Measurements from ENCODE around the gene KCNN4.

The KCNN4 gene

DNA sequence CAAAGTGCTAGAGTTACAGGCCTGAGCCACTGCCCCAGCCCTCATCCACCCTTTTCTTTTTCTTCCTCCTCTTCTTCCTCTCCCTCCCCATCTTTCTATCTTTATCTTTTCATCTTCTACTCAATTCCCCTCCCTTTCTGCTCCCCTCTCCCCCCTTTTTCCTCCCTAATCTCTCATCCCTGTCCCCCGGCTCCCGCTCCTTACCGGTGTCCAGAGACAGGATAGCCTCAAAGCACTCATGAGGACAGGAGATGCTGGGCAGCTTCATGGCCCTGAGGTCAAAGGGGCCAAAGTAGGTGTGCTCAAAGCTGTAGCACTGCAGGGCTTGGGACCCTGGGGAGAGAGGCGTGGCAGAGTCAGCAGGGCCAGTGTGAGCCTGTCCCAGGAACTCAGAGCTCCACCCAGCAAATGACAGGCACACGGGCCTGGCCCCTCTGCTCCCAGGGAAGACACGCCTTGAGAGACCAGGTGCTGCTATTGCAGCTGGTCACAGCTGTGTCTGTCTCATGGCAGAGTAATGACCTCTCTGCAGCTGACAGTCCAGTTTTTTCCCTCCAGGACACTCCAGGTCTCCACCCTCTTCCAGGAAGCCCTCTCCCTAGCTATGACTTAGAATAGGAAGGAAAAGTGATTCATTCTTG, 18.8 kb upstream of the KCNN4 start:
- in situ Hi-C loops (cut with MboI; ENCODE audit: low sequenced_read_pairs) = loop anchor here (25.0 kb wide), 1 partner anchor 337 kb away; the partner anchor contains the start of gene LYPD3

DNA sequence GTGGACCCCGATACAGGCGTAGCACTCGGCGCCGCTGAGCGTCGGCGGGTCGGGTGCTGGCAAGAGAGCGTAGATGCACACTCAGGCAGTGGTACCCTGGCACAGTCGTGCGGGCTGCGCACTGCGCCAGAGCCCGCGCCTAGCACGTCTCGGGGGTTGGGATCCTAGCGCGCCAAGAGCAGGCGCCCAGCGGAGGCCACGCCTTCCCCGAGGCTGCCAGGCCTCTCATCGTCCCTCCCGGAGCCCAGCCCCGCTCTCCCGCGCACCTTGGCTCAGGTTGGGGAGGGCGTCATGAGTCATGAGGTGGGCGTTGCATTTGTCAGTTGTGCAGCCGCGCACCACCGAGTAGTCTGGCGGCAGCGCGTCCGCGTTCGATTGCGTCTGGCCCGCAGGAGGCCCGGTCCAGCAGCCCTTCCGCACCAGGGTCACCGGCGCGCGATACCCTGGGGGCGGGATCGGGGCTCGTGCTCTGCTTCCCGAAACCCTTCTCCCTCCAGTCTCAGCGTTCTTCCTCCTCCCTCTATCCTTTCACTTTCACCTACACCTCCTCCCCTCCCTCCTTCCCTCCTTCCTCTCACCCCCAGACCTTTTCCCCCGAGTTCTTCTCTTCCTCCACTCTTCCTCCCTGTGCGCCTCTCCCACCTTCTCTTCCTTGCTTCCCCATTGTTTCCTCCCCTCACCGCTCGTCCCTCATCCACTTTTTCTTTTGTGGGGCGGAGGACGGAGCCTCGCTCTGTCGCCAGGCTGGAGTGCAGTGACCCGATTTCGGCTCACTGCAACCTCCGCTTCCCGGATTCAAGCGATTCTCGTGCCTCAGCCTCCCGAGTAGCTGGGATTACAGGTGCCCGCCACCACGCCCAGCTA, 18.0 kb upstream of the KCNN4 start:
- in situ Hi-C loops (cut with MboI; ENCODE audit: low sequenced_read_pairs) = loop anchor here (25.0 kb wide), 1 partner anchor 336 kb away; the partner anchor contains the start of gene LYPD3

DNA sequence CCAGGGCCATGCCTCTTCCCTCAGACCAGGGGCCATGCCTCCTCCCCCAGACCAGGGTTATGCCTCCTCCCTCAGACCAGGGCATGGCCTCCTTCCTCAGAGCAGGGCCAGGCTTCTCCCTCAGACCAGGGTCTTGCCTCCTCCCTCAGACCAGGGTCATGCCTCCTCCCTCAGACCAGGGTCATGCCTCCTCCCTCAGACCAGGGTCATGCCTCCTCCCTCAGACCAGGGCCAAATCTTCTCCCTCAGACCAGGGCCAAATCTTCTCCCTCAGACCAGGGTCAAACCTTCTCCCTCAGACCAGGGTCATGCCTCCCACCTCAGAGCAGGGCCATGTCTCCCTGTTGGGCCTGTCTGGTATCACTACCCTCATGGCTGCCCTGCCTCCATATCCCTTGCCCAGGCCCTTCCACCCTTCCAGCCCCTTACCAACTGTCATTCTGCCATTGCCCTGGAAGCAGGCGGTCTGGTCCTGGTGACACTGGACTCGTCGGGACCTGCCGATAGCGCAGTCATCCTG, 17.3 kb upstream of the KCNN4 start:
- in situ Hi-C loops (cut with MboI; ENCODE audit: low sequenced_read_pairs) = loop anchor here (25.0 kb wide), 1 partner anchor 336 kb away; the partner anchor contains the start of gene LYPD3

DNA sequence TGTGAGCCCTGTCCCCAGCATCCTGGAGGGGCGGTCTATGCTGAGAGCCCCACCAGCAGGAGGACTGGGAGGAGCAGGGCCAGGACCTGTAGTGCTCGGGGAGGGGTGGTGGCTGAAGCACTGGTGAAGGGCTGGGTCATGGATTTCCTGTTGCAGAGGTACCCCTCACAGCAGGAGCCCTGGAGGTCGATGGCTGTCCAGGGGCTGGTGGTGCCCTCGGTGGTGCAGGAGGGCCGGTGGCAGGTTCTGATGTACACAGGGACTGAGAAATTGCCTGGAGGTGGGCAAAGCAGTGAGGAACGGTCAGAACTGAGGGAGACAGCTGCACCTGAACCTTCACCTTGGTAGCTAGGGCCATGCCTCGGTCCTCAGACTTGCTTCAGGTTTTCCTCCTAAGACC, 16.8 kb upstream of the KCNN4 start:
- in situ Hi-C loops (cut with MboI; ENCODE audit: low sequenced_read_pairs) = loop anchor here (25.0 kb wide), 1 partner anchor 335 kb away; the partner anchor contains the start of gene LYPD3

DNA sequence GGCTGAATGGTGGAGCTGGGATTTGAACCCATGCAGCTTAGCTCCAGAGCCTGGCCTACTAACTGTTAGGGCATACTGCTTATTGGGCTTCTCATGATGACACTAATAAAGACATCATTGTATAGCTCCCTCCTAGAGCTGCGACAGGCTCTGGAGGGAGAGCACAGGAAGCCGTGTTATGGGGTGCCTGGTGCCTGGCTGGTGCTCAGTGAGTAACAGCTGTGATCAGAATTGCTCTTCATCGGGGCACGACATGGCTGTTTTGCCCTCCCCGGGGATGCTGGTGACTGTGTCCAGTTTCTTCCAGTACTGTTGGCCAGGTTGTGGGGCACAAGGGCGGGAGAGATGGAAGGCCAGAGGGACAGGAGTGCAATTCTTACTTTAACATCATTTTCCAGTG, 16.3 kb upstream of the KCNN4 start:
- in situ Hi-C loops (cut with MboI; ENCODE audit: low sequenced_read_pairs) = loop anchor here (25.0 kb wide), 1 partner anchor 335 kb away; the partner anchor contains the start of gene LYPD3

DNA sequence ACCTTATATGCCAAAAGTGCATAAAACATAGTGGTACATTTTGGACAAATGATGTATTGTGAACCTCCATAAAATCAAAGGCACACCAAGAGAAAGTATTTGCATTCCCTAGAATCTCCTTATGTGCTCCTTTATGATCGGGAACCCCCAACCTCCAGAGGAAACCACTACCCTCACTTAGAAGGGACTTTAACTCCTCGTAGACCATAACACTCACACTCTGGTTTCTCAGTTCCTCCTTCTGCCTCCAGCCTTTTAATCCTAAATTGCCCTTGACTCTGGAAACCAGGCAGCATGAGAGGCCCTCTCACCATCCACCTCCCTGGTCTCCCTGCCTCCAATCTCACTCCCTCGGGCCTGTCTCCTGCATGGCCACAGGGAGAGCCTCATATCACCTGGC, 9.8 kb upstream of the KCNN4 start:
- in situ Hi-C loops (cut with MboI; ENCODE audit: low sequenced_read_pairs) = loop anchor here (25.0 kb wide), 1 partner anchor 328 kb away; the partner anchor contains the start of gene LYPD3

DNA sequence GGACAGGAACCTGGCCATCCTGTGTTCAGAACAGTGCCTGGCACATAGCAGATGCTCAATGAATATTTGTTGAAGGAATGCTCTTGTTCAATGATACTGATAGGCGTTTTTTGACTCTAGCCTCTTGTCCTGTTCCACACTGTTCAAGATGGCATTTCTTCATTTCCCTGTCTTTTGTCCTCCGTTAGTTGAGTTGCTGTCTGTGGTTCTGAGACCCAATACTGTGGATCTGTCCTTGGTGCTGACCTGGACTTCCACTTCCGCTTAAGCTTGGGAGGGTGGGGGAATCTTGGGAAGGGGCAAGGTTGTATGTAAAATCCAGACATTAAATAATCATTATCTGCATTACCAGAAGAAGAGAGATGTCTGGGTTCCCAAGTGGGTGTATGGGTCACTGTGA, 8.3 kb upstream of the KCNN4 start:
- in situ Hi-C loops (cut with MboI; ENCODE audit: low sequenced_read_pairs) = loop anchor here (25.0 kb wide), 1 partner anchor 327 kb away; the partner anchor contains the start of gene LYPD3

DNA sequence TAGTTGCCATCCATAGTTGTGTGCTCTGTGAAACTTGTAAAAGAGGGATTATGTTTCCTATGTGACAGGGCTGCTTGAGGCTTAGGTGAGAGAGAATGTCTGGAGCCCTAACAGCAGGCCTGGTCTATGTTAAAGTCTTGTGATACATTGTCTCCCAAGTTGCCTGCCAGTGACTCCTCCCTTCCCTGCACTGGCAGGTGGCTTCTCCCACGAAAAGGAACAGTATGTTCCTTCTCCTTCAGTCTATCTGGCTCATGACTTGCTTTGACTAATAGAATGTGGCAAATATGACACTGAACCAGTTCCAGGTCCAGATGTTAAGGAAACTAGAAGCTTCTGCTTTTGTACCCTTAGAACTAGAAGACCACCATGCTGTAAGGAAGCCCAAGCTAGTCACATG, 5.9 kb upstream of the KCNN4 start:
- in situ Hi-C loops (cut with MboI; ENCODE audit: low sequenced_read_pairs) = loop anchor here (25.0 kb wide), 1 partner anchor 324 kb away; the partner anchor contains the start of gene LYPD3

DNA sequence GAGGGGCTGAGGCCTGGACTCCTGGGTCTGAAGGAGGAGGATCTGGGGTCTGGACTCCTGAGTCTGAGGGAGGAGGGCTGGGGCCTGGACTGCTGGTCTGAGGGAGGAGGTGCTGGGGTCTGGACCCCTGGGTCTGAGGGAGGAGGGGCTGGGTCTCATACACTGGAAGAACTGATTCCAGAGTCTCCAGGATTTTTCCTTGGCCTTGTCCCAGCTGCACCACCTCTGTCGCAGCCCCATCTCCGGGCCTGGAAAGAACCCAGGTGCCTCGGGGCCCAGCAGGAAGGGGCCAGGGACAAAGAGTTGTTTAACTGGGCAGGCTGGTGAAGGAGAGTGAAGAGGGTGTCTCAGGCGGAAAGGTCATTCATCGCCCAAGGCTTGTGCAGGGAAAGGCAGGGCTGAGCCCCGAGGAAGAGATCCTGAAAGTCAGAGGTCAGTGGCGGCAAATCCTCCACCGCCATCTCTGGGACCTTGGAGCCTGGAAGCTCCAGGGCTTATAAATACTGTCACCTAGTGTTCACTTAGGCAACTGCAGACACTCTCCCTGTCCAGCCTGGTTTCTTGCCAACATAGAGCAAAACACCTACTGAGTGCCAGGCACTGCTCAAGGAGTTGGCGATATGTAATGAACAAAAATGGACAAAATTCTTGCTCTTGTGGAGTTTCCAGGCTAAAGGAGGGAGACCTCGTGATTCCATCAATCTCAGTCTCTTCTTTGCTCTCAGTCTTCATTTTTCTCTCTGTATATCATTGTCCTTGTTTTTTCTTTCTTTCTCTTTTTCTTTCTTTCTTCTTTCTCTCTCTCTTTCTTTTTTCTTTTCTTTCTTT, 4.4 kb upstream of the KCNN4 start:
- in situ Hi-C loops (cut with MboI; ENCODE audit: low sequenced_read_pairs) = loop anchor here (5.0 to 25.0 kb wide), 2 partner anchors 38 to 323 kb away; partner anchors contain the start of gene LYPD3

DNA sequence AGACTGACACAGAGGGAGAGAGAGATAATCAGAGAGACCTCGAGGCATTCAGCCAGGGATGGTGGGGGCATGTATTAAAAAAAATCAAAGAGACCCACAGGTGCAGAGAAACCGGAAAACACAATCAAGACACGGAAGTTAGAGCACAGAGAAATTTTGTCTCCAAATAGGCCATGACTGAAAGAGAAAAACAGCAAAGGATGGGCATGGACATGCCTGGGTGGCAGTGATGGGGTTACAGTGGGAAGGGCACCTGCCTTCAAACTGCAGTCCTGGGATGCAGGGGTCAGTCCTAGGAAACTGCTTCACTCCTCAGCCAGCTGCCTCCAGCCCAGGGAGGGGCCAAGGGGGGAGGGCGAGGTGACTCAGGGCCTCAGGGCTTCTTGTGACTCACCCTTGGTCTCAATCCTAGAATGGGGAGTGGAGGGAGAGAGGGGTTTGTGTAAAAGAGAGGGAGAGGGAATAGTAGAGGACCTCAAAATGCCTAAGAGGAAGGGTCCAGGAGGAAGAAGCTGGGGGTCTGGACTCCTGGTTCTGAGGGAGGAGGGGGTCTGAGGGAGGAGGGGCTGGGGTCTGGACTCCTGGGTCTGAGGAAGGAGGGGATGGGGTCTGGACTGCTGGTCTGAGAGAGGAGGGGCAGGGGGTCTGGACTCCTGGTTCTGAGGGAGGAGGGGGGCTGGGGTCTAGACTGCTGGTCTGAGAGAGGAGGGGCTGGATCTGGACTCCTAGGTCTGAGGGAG, 3.6 kb upstream of the KCNN4 start:
- in situ Hi-C loops (cut with MboI; ENCODE audit: low sequenced_read_pairs) = loop anchor here (5.0 to 25.0 kb wide), 2 partner anchors 37 to 322 kb away; partner anchors contain the start of gene LYPD3

DNA sequence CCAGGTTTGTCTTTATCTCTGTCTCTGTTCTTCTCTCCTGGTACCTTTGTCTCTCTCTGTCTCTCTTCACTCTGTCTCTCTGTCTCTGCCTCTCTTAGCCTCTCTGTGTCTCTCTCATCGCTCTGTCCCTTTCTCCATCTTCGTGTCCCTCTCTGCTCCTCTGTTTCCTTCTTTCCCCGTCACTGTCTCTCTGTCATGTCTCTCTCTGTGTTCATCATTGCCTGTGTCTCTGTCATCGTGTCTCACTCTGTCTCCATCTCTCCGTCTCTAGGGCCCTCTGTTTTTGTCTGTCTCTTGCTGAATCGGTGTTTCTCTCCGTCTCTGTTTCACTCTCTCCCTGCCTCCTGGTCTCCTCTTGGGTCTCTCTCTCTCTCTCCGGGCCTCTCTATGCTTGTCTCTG, 2.9 kb upstream of the KCNN4 start:
- in situ Hi-C loops (cut with MboI; ENCODE audit: low sequenced_read_pairs) = loop anchor here (5.0 to 25.0 kb wide), 2 partner anchors 36 to 321 kb away; partner anchors contain the start of gene LYPD3

DNA sequence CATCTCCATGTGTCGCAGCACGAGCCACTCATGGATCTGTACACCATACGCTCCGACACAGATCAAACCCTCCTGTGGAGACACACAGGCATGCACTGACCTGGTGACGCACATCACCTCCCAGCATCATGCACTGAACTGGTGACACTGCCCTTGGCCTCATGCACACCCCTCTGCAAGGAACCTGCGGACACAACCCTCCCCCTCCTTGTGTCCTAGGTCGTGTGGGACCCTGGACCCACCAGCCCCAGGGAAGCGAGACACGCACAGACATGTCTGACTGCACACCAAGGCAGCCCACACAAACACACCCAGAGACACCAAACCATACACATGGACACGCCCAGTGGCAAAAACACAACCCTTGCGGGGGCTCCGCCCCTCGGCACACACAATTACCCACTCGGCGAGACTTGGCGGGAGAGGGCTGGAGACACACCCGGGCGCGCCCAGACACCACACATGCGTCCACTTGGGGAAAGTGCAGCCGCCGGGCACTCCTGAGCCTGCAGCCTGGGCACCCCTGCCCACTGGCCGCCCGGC, 2.0 kb upstream of the KCNN4 start:
- in situ Hi-C loops (cut with MboI; ENCODE audit: low sequenced_read_pairs) = loop anchor here (5.0 to 25.0 kb wide), 2 partner anchors 35 to 320 kb away; partner anchors contain the start of gene LYPD3

DNA sequence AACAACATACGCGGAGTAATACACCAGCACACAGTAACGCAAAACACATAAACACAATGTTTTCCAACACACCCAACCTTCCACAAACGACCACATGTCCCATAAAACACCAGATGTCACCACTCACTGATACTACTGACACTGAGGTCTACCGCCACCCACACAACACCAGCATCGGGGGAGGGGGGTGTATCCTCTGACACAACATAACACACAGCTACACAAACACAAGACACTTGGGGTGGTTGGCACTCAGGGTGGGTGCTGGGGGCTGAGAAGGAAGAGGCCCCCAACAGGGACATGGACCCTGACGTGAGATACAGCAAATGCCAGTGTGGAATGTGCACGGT, 1.5 kb upstream of the KCNN4 start:
- in situ Hi-C loops (cut with MboI; ENCODE audit: low sequenced_read_pairs) = loop anchor here (5.0 to 25.0 kb wide), 2 partner anchors 35 to 320 kb away; partner anchors contain the start of gene LYPD3

DNA sequence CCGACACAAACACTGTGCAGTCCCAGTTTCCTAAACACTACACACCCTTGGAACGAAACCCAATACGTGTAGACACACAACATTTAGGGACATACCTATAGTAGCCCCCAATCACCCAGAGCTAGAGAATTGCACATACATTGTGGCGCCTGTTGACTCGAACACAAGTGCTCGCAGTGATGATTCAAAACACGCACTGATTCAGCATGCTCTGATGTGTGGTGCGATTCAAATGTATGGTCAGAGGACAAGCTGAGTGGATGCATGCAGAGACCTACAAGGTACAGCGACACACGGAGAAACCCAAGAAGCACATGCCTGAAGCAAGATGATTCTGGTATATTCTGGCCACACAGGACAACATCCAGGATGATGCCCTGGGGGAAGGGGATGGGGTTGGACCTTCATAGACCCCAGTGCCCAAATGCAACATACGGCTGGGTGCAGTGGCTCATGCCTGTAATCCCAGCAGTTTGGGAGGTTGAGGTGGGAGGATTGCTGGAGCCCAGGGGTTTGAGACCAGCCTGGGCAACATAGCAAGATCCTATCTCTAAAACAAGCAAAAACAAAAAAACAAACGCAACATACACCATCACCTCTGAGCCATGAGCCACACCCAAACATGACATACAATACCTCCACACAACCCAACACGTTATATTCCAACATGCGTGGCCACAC, 997 bp upstream of the KCNN4 start:
- in situ Hi-C loops (cut with MboI; ENCODE audit: low sequenced_read_pairs) = loop anchor here (5.0 to 25.0 kb wide), 2 partner anchors 34 to 319 kb away; partner anchors contain the start of gene LYPD3

DNA sequence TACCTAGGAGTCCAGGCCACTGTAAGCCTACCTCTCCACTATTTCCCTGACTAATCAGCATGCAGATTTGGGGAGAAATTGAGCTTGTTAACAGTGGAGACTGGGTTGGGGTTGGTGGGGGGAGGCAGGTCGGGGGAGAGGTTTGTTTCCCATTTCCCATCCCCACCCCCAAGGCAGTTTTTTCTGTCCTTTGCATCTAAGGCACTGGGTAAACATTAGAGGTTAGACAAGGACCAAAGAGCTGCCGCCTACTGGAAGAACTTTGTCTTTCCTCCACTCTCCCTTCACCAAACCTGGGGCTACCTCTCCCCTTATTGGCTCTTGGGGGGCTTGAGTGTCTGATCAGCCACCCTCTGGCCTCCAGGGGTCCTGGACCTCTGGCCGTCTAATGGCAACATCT, 953 bp downstream of the KCNN4 start:
- in situ Hi-C loops (cut with MboI; ENCODE audit: low sequenced_read_pairs) = loop anchor here (5.0 to 25.0 kb wide), 2 partner anchors 33 to 318 kb away; partner anchors contain the start of gene LYPD3

DNA sequence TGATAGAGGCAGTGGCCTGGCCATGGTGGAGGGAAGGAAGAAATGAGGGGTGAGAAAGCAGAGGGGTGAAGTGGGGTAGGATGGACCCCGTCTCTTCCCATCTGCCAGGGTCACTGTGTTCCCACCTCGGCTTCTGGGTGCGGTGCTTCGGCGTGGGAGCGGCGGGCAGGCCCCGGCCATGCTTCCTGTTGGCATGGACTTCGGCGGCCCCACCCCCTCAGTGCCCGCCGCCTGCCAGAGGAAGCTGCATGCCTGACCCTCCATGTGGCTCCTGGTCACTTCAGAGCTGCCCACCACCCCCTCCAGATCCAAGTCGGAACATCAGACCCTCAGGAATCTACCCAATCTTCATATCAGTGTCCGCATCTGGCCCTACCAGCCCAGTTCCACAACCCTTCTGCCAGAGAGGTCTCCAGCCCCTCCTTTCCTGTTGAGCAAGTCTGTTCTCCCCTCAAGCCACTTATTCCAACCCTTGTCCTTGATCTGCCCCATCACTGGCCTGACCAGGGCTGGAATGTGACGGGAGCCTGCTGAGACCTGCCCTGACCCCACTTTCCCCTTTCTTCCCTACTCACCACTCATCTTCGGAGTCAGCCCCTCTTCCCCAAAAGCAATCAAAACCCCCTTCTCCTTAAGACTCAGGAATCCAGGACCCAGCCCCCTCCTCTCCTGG, 1.5 kb downstream of the KCNN4 start:
- in situ Hi-C loops (cut with MboI; ENCODE audit: low sequenced_read_pairs) = loop anchor here (25.0 kb wide), 1 partner anchor 317 kb away; the partner anchor contains the start of gene LYPD3

DNA sequence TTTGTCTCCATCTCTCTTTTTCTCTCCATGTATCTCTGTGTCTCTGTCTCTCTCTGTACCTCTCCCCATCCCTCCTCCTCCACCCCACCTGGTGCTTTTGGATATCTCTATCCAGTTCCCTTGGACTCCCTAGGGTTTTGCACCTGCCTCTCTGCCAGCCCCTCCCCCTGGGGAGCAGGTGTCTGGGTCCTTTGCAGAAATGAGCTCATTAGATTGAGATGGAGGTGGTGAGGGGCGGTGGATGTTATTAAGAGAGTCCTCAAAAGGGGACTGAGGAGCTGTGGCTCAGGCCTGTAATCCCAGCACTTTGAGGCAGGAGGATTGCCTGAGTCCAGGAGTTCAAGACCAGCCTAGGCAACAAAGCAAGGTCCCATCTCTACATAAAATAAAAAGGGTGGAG, 2.1 kb downstream of the KCNN4 start:
- in situ Hi-C loops (cut with MboI; ENCODE audit: low sequenced_read_pairs) = loop anchor here (25.0 kb wide), 1 partner anchor 316 kb away; the partner anchor contains the start of gene LYPD3

Data from HL-60/S4 treated with phorbol 12-myristate 13-acetate at 8.2 ng/mL for 4 days and 3 days (cell line).